WTC11 (cell line): Measurements from ENCODE around the gene LTBP2. TPM values are rescaled to one million over a fixed set of nuclear protein-coding genes. Genes with fewer than 3 reads are reported as not detected.

Experiments
- ATAC-seq: fragments of 200-7000 bp; cut with Tn5 transposase; 2 replicates; pipeline ENCODE4 v1.10.0; 2021; ENCODE audit warnings: mild to moderate bottlenecking, moderate library complexity
- CTCF ChIA-PET: fragments of 300-600 bp; sonication (Branson Sonifier 250); formaldehyde crosslinking; loops from one replicate; lab custom pipeline; 2021; ENCODE audit warnings: antibody characterized with exemption; lab: Charles Lee
- POLR2A ChIA-PET: fragments of 350-600 bp; sonication (Branson Sonifier 250); formaldehyde crosslinking; loops from one replicate; lab custom pipeline; 2021; ENCODE audit warnings: antibody characterized with exemption; lab: Charles Lee
- DNase-seq: peaks from one replicate; pipeline ENCODE4 v3.0.0; 2021; ENCODE audit warnings: low spot score
- H3K27ac Mint-ChIP-seq: 2 replicates; pipeline ENCODE4 v1.8.0; 2021; ENCODE audit warnings: mixed read lengths
- H3K27me3 Mint-ChIP-seq: 2 replicates; pipeline ENCODE4 v1.8.0; 2021; ENCODE audit warnings: low read depth, mild to moderate bottlenecking, moderate library complexity, mixed read lengths
- H3K36me3 Mint-ChIP-seq: 2 replicates; pipeline ENCODE4 v1.8.0; 2021; ENCODE audit warnings: mixed read lengths
- H3K4me1 Mint-ChIP-seq: 2 replicates; pipeline ENCODE4 v1.8.0; 2022; ENCODE audit warnings: mixed read lengths
- H3K4me3 Mint-ChIP-seq: 2 replicates; pipeline ENCODE4 v1.8.0; 2021; ENCODE audit warnings: mild to moderate bottlenecking, moderate library complexity, mixed read lengths
- H3K9me3 Mint-ChIP-seq: 2 replicates; pipeline ENCODE4 v1.8.0; 2021; ENCODE audit warnings: mixed read lengths
- AFF4 ChIP-seq: sonication (generic); formaldehyde crosslinking; IDR thresholded peaks from 2 replicates; pipeline ENCODE4 v1.8.1; 2023; ENCODE audit warnings: mild to moderate bottlenecking, missing genetic modification reagents, borderline replicate concordance
- E2F4 ChIP-seq: sonication (generic); formaldehyde crosslinking; IDR thresholded peaks from 2 replicates; pipeline ENCODE4 v1.8.1; 2022; ENCODE audit warnings: low read depth, mild to moderate bottlenecking, moderate library complexity, missing genetic modification reagents, borderline replicate concordance
- GTF2I ChIP-seq: fragments of 250-450 bp; sonication (Bioruptor Pico); conservative IDR thresholded peaks from 2 replicates; pipeline ENCODE4 v1.4.0; 2021; ENCODE audit warnings: mild to moderate bottlenecking
- IRF2 ChIP-seq: sonication (generic); formaldehyde crosslinking; IDR thresholded peaks from 2 replicates; pipeline ENCODE4 v1.8.0; 2022; ENCODE audit warnings: low read depth, missing genetic modification reagents, borderline replicate concordance
- KAT7 ChIP-seq: sonication (generic); formaldehyde crosslinking; IDR thresholded peaks from 2 replicates; pipeline ENCODE4 v1.8.1; 2023; ENCODE audit warnings: missing genetic modification reagents, mild to moderate bottlenecking, borderline replicate concordance
- NFATC4 ChIP-seq: fragments of 250-450 bp; sonication (Bioruptor Pico); IDR thresholded peaks from 2 replicates; pipeline ENCODE4 v1.9.0; 2021; ENCODE audit warnings: mild to moderate bottlenecking
- PRDM15 ChIP-seq: sonication (generic); formaldehyde crosslinking; IDR thresholded peaks from 2 replicates; pipeline ENCODE4 v1.8.0; 2022; ENCODE audit warnings: missing genetic modification reagents
- RELA ChIP-seq: sonication (generic); formaldehyde crosslinking; IDR thresholded peaks from 2 replicates; pipeline ENCODE4 v1.8.1; 2022; ENCODE audit warnings: missing genetic modification reagents, mild to moderate bottlenecking, borderline replicate concordance
- SP1 ChIP-seq: sonication (generic); formaldehyde crosslinking; conservative IDR thresholded peaks from 2 replicates; pipeline ENCODE4 v1.8.1; 2022; ENCODE audit warnings: missing genetic modification reagents
- STAT6 ChIP-seq: sonication (generic); formaldehyde crosslinking; conservative IDR thresholded peaks from 2 replicates; pipeline ENCODE4 v1.8.1; 2023; ENCODE audit warnings: mild to moderate bottlenecking, low read depth, missing genetic modification reagents, moderate library complexity
- TCF7 ChIP-seq: sonication (generic); formaldehyde crosslinking; IDR thresholded peaks from 2 replicates; pipeline ENCODE4 v1.8.0; 2022; ENCODE audit warnings: mild to moderate bottlenecking, low read depth, missing genetic modification reagents, moderate library complexity
- ZNF396 ChIP-seq: fragments of 250-450 bp; sonication (Bioruptor Pico); IDR thresholded peaks from 2 replicates; pipeline ENCODE4 v1.8.0; 2021; ENCODE audit warnings: mild to moderate bottlenecking, moderate library complexity, borderline replicate concordance
- total RNA-seq: library from RNA; stranded (reverse); gene quantifications from 3 replicates; pipeline ENCODE4 v1.2.3, GENCODE V29; 2021
- TF ChIP-seq, protein P1 (sequence below): fragments of 250-450 bp; sonication (Bioruptor Pico); IDR thresholded peaks from 2 replicates; pipeline ENCODE4 v2.1.2; 2022; ENCODE audit warnings: mild to moderate bottlenecking, moderate library complexity
- TF ChIP-seq, protein P2 (sequence below): sonication (generic); formaldehyde crosslinking; IDR thresholded peaks from 2 replicates; pipeline ENCODE4 v1.8.0; 2023; ENCODE audit warnings: missing genetic modification reagents

The LTBP2 gene
- total RNA-seq, 1 experiment from 2014 or later, result 1.2 TPM

GRCh38 chr14:74593241-74593953 lies 18.6 kb downstream of the LTBP2 start (continued):
- TF ChIP-seq STAT6 (CRISPR knock-in tag) (no peak), AFF4 (CRISPR knock-in tag) (no peak), ZNF396 (CRISPR knock-in tag) (no peak)
- TF ChIP-seq, protein P1, sequence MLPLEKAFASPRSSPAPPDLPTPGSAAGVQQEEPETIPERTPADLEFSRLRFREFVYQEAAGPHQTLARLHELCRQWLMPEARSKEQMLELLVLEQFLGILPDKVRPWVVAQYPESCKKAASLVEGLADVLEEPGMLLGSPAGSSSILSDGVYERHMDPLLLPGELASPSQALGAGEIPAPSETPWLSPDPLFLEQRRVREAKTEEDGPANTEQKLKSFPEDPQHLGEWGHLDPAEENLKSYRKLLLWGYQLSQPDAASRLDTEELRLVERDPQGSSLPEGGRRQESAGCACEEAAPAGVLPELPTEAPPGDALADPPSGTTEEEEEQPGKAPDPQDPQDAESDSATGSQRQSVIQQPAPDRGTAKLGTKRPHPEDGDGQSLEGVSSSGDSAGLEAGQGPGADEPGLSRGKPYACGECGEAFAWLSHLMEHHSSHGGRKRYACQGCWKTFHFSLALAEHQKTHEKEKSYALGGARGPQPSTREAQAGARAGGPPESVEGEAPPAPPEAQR (CRISPR knock-in tag), result no peak

DNA sequence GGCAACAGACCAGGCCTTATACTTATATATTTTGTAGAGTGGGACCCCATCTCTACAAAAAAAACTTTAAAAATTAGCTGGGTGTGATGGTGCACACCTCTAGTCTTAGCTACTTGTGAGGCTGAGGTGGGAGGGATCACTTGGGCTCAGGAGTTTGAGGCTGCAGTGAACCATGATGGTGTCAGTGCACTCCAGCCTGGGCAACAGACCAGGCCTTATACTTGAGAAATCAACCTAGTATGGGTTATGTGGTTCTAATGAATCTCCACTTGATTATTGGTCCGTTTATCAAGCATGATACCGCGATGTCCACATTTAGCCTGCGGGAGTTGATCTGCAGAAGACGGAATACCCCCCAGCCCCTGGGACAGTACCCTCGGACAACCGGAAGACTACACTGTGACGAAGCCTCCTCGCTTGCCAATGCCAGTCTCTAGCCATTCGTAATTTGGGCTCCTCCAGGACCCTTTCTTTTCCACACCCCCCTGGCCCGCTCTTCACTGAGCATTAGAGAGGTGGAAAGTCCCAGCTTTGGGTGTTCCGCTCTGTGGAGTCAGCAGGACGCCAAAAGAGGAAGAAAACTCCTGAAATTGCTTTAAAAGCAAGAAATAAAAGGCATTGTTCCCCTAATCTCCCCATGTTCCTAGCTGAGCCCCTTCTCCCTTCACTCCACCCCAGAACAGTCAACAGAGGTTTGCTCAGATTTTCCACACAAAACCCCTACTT lies 19.4 kb downstream of the LTBP2 start:
- ChIA-PET CTCF (interaction anchor here (1.2 kb wide), 1 partner anchor 17 kb away, joined by 5 read pairs; no protein-coding TSS in a partner anchor), POLR2A (no interaction called here)
- H3K27ac Mint-ChIP-seq, result no peak overlapping the region
- H3K27me3 Mint-ChIP-seq, result no peaks in the 10 kb centered on the region
- H3K36me3 Mint-ChIP-seq, result no peaks in the 10 kb centered on the region
- no peaks in the 10 kb centered on the region for H3K4me1 Mint-ChIP-seq
- DNase-seq, result no peak
- TF ChIP-seq RELA (CRISPR knock-in tag) (no peak), NFATC4 (no peak), KAT7 (CRISPR knock-in tag) (no peak), TCF7 (CRISPR knock-in tag) (no peak), ZNF396 (CRISPR knock-in tag) (no peak)
- TF ChIP-seq, protein P2, sequence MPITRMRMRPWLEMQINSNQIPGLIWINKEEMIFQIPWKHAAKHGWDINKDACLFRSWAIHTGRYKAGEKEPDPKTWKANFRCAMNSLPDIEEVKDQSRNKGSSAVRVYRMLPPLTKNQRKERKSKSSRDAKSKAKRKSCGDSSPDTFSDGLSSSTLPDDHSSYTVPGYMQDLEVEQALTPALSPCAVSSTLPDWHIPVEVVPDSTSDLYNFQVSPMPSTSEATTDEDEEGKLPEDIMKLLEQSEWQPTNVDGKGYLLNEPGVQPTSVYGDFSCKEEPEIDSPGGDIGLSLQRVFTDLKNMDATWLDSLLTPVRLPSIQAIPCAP, result no peak
- H3K4me3 Mint-ChIP-seq, result no peak overlapping the region
- no peak for ATAC-seq
- H3K9me3 Mint-ChIP-seq, result no peaks in the 10 kb centered on the region

GRCh38 chr14:74591899-74592298 lies 20.1 kb downstream of the LTBP2 start:
- Mint-ChIP-seq H3K36me3 (no peaks in the 10 kb centered on the region), H3K27ac (no peak overlapping the region; the same call in 1 of the 2 replicates)
- TF ChIP-seq TCF7 (CRISPR knock-in tag) (no peak), E2F4 (CRISPR knock-in tag) (no peak), SP1 (CRISPR knock-in tag) (no peak), IRF2 (CRISPR knock-in tag) (no peak), GTF2I (no peak), PRDM15 (CRISPR knock-in tag) (no peak)
- TF ChIP-seq, all 79 proteins: peak for 0
- POLR2A ChIA-PET, result no interaction called here
- DNase-seq, result no peak
- no peak overlapping the region for H3K4me3 Mint-ChIP-seq
- ATAC-seq, result no peak
- H3K27me3 Mint-ChIP-seq, result no peaks in the 10 kb centered on the region
- H3K9me3 Mint-ChIP-seq, result no peaks in the 10 kb centered on the region
- H3K4me1 Mint-ChIP-seq, result peaks cover 4% of the 10 kb centered on the region; the same call in 1 of the 2 replicates
- CTCF ChIA-PET, result interaction anchor here (0.6 to 2.1 kb wide), 3 partner anchors 17 to 126 kb away, joined by 4 to 18 read pairs (median 5); no protein-coding TSS in a partner anchor
